Measurements from ENCODE around the gene ZMPSTE24.

ZMPSTE24 gene

DNA sequence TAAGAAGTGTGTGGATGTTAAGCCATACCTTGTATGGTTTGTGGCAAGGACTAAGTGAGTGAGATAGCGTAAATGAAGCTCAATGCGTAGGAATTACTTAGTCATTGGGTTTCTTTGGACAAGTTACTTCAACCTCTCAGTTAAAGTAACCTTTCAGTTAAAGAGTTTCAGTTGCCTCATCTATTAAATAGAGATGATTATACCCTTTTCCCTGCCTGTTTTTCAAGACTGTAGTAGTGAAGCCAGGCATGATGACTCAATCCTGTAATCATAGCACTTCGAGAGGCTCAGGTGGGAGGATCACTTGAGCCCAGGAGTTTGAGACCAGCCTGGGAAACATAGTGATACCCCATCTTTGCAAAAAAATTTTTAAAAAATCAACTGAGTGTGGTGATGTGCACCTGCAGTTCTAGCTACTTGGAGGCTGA is 6.3 kb downstream of the ZMPSTE24 start:
- DNase-seq, result no peak

GRCh38 chr1:40265298-40265697 is 7.3 kb downstream of the ZMPSTE24 start:
- no peak for DNase-seq

- no peak for DNase-seq
Measured at GRCh38 chr1:40265919-40266318, 7.9 kb downstream of the ZMPSTE24 start.

- no peak for DNase-seq
Measured at GRCh38 chr1:40266786-40267535, 8.9 kb downstream of the ZMPSTE24 start.

- no peak for DNase-seq
Measured at GRCh38 chr1:40267767-40268187, 9.7 kb downstream of the ZMPSTE24 start.

- no peak for DNase-seq
Measured at GRCh38 chr1:40268211-40268610, 10.2 kb downstream of the ZMPSTE24 start.

- no peak for DNase-seq
Measured at GRCh38 chr1:40270152-40270834, 12.3 kb downstream of the ZMPSTE24 start.

DNA sequence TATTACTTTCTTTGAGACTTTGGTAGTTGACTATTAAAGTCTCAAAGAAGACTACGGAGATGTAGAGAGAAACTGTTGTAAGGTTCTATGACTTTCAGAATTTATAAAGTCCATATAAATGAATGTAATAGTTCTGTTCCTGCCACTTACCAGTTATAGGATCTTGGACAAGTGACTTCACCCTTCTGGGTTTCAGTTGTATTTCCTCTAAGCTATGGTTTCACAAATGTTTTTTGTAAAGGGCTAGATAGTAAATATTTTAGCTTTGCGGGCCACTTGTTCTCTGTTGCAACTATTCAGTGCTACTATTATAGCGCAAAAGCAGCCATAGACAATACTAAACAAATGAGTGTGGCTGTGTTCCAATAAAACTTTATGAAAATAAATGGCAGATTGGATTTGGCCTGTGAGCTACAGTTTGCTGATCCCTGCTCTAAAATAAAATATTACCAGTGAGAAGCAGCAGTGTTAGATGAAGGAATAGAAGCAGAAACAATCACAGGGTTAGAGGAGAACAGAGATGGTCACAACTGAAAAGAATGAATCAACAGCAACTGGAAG is 14.7 kb downstream of the ZMPSTE24 start:
- DNase-seq, result no peak

GRCh38 chr1:40273547-40274166 is 15.6 kb downstream of the ZMPSTE24 start:
- no peak for DNase-seq

- DNase-seq, result no peak
Measured at GRCh38 chr1:40274331-40274730, 16.3 kb downstream of the ZMPSTE24 start.

DNA sequence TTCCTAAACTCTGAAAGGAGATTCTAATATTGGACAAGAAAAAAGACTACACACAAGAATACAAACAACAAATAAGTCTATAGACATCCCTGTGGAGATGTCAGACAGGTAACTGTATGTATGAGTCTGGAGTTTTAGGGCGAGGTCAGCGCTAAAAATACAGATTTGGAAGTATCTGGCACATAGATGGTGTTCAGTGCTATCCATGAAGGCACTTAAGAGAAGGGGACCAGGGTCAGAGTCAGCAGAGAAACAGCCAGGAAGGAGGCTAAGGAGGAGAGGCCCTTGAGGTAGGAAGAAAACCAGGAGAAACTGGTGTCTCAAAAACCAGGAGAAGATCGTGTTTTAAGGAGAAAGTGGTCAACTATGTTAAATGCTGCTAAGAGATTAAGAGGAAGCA is 18.1 kb downstream of the ZMPSTE24 start:
- DNase-seq, result no peak

DNA sequence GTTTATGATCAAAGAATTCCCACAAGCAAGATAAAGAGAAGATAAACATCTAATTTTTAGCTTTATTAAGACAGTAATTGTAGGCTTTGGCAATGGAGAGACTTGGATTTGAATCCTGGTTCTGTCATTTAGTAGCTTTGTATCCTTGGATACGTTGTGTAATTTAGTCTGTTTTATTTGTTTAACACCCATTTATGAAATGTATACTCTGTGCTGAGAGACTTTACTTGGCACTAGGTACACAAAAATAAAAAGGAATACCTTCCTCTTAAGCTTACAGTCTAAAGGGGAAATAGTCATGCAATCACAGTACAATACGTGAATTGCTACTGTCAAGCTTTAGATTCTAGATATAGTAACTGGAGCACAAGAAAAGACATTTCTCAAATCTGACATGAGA is 23.8 kb downstream of the ZMPSTE24 start:
- no peak for DNase-seq

DNA sequence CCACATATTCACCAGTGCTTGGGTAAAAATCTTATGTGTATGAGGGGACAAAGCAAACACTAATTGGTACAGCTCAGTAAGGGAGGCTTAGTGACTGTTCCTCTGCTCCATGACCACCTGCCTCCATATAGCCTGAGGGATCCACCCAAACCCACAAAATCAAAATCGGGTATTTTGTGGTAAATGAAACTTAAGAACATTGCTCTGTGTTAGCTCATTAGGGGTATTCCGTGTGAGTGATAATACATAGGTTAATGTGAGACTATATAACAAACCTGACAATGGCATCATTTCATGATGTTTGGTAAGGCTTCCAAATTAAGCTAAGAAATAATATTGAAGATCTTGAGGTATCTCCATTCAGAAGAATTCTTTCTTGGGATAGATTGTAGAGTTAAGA is 33.3 kb downstream of the ZMPSTE24 start:
- no peak for DNase-seq

- no peak for DNase-seq
Measured at GRCh38 chr1:40299366-40300248, 41.6 kb downstream of the ZMPSTE24 start.

GRCh38 chr1:40300249-40300567 is 42.2 kb downstream of the ZMPSTE24 start:
- no peak for DNase-seq

DNA sequence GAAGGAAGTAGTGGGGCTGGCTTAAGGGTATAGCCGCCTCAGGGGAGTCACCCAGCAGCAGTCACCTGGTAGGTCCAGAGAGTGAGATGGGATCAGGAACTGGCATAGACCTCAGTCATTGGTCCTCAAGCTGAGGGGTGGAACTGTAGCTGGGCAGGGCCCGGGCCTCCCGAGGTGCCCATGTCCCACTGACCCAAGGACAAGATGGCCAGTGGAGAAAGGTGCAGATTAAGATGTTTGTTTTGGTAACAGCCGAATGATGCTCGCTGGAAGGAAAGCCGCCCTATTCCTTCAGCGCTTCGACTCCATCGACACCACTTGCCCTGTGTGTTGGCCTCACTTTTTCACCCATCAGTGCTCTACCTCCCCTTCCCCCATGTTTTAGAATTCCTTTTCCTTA is 42.6 kb downstream of the ZMPSTE24 start:
- DNase-seq, result no peak

GRCh38 chr1:40301066-40301465 is 43.0 kb downstream of the ZMPSTE24 start:
- no peak for DNase-seq

DNA sequence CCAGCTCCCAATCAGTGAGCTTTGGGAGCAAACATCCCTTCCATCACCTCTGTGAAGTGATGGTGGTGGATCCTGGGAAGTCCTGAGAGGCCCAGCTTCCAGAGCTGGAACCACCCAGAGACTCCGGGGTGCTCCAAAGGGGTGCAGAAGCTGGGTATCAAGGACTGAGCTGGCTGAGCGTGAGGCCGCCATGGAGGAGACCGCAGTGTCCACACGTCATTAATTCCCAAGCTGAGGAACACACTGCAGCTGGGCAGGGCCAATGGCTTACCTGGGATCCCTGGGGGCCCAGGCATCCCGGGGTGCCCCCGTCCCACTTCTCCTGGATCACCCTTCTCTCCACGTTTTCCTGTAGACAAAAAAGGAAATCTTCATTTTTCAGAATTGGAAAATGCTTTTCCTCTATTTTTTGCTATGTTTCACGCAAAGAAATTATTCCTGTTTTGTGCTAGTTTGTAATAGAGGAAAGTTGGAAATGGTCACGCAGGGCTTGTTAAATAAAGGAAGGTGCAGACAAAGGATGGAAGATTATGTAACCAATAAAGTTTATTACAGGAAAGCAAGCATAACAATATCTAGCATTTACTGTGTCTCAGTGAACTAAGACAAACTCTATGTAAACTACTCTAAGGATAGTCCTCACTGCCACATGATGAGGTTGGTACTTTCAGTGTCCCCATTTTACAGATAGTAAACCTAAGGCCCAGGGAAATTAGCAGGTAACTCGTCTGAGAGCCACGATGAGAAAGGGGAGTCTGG is 43.7 kb downstream of the ZMPSTE24 start:
- no peak for DNase-seq

DNA sequence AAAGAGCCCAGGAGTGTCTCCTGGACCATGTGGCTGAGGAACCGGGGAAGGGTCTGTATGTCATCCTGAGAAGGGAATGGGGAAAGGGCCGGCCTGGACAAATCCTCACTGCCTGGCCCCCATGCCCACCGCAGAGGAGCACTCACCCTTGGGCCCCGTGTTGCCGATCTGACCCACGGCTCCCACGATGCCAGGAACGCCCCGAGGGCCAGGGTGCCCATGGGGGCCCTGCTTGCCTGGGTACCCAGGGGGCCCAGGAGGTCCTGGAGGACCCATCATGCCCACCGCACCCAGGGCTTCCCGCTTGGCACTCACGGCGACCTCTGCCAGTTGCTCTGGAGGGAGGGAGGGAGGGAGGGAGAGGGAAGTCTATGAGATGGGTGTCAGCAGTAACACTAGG is 44.4 kb downstream of the ZMPSTE24 start:
- DNase-seq, result no peak

GRCh38 chr1:40303051-40303771 is 45.2 kb downstream of the ZMPSTE24 start:
- no peak for DNase-seq

GRCh38 chr1:40303790-40304189 is 45.8 kb downstream of the ZMPSTE24 start:
- DNase-seq, result no peak

Measured in T-helper 9 cell (primary cell).